ENCODE measurements around the gene IPCEF1.

DNA sequence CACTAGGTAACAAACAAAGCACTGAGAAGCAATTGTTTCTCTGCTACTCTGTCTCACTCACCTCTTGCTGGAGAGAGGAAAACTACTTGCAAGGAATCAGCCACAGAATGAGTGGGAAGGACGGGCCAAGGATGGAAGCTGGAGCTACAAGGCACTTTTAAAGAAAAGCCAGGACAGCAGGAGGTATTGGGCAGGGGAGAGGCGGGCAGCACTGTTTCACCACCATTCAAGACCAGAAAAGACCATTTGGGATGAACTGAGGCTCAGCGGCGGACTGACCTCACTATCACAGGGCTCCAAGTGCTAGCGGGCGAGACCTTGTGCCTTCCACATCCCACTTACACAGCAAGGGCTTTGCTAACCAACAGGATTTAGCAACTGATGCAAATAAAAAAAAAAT, 137.4 kb downstream of the IPCEF1 start:
- TF ChIP-seq, protein P1, sequence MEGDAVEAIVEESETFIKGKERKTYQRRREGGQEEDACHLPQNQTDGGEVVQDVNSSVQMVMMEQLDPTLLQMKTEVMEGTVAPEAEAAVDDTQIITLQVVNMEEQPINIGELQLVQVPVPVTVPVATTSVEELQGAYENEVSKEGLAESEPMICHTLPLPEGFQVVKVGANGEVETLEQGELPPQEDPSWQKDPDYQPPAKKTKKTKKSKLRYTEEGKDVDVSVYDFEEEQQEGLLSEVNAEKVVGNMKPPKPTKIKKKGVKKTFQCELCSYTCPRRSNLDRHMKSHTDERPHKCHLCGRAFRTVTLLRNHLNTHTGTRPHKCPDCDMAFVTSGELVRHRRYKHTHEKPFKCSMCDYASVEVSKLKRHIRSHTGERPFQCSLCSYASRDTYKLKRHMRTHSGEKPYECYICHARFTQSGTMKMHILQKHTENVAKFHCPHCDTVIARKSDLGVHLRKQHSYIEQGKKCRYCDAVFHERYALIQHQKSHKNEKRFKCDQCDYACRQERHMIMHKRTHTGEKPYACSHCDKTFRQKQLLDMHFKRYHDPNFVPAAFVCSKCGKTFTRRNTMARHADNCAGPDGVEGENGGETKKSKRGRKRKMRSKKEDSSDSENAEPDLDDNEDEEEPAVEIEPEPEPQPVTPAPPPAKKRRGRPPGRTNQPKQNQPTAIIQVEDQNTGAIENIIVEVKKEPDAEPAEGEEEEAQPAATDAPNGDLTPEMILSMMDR (IDR thresholded peaks at IDR 0.05), result no peak
- no peak for TF ChIP-seq POLR2AphosphoS5 (IDR thresholded peaks at IDR 0.05)
- no peak for TF ChIP-seq POLR2A (IDR thresholded peaks at IDR 0.05)

Data from transverse colon (tissue), 4 donors.